ENCODE results near the gene ONECUT3.

ONECUT3 gene

DNA sequence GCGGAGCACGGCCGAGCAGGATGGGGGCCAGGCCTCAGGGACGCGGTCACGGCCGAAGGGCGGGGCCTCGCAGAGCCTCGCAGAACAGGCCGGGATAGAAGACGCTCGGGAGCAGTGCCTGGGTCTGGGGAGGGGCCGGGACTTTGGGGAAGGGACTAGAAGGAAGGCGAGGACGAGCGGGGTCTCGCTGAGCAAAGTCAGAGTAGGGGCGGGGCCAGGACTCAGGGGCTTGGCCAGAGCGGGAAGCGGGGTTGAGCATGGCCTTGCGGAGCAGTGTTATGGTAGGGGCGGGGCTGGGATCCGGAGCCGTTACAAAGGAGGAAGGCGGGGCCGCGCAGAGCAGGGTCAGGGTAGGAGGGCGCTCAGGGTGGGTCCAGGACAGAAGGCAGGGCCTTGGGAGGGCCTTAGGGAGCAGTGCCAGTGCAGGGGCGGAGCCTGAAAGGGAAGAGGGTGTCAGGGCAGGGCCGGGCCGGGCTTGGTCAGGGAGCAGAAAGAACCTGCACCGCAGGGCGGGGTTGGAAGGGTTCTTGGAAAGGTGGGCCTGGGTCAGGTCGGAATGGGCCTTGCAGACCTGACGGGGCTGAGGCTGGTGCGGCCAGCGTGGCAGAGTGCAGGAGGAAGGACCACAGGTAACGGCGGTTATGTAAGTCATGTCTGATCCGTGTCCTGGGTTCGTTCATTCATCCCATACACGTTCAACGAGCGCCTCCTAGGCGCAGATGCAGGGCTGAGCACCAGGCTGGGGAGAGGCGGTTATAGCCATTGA lies 59.3 kb downstream of the ONECUT3 start:
- FAIRE-seq (peak; percentile 97), DNase-seq (ENCODE audit: insufficient read length, low spot score) (peak; percentile 97)

DNA sequence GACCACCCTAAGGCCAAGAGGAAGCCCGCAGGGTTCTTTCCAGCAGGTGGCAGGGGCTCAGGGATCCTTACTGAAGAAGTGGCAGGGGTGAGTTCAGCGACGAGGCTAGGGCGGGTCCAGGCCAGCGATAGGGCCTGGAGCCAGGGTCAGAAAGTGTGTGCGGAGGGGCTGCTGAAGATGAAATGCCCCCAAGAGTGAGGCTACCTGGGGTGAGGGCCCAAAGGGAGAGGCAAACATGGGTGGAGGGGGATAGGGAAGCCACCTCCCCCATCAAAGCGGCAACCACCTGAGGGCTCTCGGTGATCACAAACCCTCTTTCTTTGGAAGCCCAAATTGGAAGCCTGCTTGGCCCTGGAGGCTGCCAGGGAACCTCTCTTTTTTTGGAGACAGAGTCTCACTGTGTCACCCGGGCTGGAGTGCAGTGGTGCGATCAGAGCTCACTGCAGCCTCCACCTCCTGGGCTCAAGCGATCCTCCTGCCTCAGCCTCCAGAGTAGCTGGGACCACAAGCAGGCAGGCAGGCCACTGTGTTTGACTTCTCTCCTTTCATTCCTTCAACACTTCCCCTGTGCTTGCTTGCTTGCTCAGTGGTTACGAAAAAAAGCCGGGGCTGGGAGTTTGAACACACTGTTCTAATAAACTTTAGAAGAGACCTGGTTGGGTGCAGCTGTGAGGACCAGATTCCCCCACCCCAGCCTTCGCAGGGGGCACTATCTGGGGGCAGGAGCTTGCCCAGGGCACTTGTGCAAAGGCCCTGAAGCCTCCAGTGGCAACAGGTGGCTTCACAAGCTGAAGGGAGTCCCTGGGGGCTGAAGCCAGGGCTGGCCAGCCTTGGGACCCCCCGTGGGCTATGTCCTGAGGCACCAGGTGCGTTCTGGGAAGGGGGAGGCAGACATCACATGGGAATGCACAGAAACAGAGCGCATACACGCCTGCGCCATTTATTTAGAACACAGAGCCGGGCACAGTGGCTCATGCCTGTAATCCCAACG lies 60.2 kb downstream of the ONECUT3 start:
- no peak for DNase-seq (ENCODE audit: insufficient read length, low spot score)
- no peak for FAIRE-seq

DNA sequence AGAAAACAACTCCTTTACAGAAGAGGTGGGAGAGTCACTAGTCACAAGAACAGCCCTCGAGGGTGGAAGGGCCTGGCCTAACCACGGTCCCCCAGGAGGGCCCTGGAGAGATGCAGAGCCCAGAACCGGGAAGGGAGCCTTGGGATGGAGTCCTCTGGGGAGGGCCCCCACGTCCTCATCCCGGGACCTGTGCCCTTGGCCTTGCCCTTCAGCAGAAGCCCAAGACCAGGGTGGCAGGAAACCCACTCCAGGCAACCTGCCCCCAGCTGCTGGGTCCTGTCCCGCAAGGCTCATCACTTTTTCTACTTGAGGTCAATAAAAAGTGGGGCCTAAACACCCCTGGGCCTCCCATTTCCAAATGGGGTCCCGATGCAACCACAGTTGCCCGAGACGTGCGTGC lies 61.1 kb downstream of the ONECUT3 start:
- no peak for DNase-seq (ENCODE audit: insufficient read length, low spot score)
- no peak for FAIRE-seq

DNA sequence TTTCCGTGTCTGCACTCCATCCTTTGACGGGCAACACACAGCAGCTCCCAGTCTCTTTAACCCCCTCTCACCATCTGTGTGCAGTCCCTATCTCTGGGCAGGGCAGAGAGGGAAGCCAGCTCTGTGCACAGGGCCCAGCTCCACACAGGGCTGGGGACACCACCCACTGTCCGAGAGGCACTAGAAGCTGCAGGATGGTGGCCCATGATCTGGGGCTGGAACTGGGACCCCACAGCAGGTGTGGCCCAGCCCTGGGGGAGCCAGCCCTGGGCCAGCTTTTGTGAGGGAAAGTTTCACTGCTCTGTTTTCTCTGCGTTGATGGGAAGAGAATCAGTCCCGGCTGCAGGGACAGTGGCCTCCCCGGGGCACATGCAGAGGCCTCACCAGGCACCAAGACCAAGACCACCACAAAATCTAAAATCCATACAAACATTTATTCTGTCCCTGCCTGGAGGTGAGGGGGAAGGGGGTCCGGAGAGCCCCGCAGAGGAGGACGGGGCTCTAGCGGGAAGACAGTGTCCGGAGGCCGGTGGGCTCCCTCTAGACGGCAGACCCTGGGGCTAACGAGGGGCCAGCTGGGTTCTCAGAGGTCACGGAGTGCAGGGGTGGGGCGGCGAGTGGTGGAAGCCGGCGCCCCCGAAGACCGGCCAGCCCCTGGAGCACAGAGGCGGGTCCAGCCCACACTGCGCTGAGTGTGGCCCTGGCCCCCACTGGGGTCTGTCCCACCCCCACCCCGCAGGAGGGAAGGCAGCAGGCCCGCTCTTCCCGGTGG lies 61.7 kb downstream of the ONECUT3 start:
- FAIRE-seq (no peak), DNase-seq (ENCODE audit: insufficient read length, low spot score) (no peak)

DNA sequence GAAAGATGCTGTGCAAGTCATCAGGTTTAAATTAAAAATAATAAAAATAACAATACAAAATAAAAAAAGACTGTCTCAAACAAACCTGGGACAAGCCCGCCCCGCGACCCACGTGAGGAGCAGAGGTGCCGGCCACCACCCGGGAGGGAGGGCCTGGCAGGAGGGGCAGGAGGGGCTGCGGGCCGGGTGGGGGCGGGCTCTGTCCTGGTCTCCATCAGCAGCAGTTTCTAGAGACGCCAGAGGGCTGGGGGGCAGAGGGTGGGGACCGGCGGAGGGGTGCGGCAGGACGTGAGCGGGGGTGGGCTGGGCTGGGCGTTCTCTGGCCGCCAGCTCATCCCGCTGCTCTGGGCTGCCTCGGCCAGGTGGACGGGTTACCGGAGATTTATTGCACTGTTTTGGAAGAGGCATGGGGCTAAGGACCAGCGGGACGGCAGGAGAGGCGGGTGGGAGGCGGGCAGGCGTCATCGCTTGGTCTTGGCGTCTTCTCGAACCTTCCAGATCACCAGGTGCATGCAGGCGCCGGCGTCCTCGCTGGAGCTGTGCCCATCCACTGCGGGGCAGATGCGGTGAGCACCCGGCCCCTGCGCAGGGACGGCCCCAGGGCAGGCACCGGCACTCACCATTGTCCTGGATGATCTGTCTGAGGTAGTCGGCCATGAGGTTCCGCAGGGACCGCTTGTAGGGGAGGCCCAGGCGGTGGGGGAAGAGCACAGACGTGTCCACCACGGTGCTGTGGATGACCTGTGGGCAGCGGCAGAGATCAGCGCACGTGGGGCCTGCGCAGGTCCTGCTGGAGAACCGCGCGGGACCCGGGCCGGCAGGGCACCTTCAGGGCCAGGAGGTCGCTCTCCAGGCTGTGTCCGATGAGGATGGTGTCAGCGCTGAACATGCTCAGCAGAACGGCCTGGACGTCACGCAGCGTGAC lies 62.6 kb downstream of the ONECUT3 start:
- FAIRE-seq (no peak), DNase-seq (ENCODE audit: insufficient read length, low spot score) (no peak)

DNA sequence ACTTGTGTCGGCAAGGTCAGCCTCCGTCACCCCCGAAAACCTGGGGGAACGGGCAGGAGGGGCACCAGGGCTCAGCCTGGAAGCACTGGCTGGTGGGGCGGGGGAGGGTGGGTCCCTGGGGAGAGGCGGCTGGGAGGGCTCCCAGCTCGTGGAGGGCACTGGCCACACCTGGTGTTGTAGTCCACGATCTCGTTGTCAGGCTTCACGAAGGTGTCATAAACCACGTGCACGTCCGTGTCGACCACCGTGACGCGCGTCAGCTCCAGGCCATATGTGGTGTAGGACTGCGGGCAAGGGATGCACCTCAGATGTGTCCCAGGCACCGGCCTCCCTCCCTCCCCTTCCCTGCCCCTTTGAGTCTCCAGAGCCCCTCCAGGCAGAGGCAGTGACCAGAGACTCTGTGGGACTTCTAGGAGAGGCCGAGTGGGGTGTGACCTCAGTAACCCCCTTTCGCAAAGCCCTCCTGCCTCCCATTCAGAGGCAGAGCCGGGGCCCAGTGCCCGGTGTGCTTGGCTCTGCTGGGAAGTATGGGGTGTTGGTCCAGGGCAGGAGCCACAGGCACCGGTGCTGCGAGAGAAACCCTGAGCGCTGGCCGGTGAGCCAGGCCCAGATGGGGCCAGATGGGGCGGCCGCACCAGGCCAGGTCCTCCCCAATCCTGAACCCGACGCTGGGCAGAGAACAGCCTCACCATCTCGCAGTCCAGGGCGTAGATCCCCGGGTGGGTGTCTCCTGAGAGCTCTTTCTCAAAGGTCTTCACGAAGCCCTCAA lies 63.4 kb downstream of the ONECUT3 start:
- no peak for FAIRE-seq
- no peak for DNase-seq (ENCODE audit: insufficient read length, low spot score)

DNA sequence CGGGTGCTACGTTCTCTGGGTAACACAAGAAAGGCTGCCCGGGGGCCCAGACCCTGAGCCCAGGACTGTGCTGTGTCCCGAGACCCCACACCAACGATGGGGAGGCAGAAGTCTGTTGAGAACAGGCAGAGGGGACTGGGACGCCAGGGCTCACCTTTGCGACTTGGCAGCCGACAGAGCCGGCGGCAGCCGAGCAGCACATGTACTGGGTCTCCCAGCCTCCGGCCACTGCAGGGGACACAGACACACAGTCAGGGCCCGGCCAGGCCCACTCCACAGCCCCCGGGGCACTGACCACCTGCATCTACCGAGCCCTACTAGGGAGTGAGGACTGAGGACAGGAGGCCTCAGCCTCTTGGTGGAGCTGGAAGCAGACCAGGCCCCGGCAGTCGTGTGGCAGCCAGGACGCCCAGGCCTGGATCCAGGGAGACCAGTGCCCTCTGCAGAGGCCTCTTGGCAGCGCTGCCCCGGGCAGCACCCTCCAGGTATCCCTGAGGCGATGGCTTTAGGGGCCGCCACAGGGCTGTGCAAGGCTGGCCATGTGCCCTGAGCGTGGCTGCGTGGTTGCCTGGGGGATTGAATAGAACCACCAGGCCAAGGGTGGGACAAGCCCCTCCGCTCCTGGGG lies 64.4 kb downstream of the ONECUT3 start:
- no peak for DNase-seq (ENCODE audit: insufficient read length, low spot score)
- no peak for FAIRE-seq

DNA sequence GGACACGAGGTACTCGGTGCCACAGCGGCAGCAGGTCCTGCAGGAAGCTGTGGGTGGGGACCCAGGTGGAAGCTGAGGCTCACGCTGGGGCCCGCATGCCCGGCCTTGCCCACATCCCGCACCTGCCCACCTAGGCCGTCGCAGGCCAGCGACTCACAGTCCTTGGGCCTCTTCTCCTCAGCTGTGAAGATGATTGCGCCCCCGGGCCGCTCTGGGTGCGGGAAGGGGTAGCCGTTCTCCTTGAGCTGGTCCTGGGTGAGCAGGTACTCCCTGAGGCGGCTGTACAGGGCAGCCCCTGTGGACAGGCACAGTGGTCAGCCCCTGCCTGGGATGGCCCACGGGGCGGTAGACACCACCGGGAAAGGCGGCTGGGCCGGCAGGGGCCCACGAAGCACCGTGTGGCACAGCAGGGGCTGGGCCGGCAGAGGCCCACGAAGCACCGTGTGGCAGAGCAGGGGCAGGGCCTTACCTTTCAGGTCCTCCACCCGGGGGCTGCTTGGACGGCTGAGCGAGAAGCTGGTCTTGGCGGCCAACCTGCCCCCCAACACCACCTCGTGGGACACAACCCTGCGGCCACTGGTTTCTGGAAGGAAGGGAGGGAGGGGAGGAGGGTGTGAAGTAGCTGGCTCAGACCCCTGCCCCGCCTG lies 65.4 kb downstream of the ONECUT3 start:
- no peak for DNase-seq (ENCODE audit: insufficient read length, low spot score)
- FAIRE-seq = no peak

DNA sequence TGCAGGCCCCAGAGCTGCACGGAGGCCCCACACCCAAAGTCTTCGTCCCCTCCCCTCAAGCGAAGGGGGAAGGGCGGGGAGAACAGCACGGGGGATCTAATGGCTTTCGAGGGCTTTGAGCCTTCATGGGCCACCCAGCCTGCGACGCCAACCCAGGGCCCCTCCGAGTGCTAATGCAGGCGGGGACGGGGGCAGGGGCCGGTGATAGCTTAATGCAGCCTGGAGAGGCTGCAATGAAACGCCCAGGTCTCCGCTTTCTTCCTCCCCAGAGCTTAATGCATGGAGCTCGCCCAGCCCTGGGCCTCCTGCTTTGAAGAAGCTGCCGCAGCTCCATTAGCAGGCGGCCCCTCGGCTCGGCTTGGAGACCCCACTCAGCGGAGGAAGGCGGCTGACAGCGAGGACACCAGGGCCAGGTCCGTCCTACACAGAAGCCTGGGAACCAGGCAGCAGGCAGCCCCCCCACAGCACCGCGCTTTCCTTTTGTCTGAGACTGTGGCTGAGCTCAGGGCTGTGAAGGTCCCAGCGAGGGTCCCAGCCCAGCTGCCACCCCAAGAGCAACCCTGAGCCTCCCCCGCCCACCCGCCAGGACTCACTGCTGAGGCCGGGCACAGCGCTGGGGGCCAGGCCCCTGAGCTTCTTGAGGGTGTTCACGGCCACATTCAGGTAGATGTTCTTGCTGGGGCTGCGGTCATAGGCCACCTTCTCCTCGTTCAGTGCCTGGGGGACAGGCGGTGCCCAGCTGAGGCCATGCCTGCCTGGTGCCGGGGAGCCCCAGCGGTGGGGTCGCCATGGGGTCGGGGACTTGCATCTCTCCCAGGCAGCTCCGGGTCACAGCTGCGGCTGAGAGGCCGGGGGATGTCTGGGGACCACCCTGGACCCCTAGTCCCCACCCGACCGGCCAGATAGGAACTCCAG lies 66.3 kb downstream of the ONECUT3 start:
- DNase-seq (ENCODE audit: insufficient read length, low spot score) (no peak), FAIRE-seq (no peak)

DNA sequence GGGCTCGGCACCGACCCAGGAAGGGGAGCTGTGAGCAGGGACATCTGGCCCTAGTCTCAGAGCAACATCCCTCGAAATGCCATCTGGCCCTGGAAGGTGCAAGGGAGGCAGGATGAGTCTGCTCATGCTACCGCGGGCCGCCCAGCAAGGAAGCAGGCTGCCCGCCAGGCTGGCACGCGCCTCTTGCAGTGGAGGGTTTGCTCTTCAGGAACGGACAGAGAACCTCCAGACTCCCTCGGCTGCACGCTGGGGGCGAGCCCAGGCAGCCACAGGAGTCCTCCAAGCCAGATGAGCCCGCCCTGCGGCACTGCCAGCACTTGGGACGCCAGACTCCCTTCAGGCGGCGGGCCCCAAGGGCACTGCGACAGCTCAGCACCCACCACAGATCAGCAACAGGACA lies 68.9 kb downstream of the ONECUT3 start:
- FAIRE-seq = no peak

DNA sequence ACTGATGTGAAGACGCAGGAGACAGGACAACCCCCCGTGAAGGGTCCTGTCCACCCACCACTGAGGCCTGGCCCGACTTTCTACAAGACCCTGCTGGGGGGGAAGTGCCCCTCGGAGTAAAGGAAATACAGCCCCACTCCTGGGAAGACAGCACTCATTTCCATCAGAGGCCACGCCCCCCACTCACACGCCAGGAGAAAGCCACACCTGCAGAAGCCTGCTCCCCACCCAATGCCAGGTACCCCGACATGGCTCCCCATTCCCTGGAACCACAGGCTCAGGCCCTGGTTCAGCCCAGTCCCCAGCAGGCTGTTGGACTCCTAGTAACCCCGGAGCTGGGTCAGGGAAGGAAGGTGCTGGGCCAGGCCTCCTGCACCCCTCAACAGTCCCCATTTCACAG lies 69.7 kb downstream of the ONECUT3 start:
- no peak for DNase-seq (ENCODE audit: insufficient read length, low spot score)
- FAIRE-seq = no peak

More for the DNA sequence above, 68.9 kb downstream of the ONECUT3 start:
- no peak for DNase-seq (ENCODE audit: insufficient read length, low spot score)

DNA sequence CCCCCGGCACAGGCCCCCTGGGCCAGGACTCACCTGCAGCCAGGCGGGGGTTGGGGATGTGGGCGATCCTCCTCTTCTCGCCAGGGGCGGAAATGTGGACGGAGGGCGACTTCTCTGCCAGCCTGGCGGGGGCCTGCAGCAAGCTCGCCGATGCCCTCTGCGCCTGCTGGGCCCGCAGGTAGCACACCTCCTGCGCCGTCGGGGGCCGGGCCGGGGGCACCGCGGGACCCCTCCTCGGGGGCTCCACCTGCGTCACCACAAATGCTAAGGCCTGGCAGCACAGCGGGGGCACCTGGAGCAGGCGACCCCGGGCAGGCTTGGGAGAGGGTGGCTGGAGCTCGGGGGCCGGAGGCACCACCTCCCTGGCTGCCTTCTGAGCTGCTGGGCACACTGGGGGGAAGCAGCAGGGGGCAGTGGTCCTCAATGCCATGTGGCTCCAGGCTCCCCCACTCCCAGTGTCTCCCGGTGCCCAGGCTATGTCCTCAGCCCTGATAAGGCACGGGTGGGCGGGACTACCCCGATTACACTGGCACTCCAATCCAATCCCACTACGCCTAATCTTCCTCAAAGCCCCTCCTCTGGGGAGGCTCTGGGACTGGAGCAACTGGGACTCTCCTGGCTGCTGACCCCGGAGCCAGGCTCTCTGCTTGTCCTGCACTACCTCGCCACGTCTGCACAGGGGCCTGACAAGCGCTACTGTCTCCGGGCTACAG lies 70.4 kb downstream of the ONECUT3 start:
- FAIRE-seq = no peak
- no peak for DNase-seq (ENCODE audit: insufficient read length, low spot score)

DNA sequence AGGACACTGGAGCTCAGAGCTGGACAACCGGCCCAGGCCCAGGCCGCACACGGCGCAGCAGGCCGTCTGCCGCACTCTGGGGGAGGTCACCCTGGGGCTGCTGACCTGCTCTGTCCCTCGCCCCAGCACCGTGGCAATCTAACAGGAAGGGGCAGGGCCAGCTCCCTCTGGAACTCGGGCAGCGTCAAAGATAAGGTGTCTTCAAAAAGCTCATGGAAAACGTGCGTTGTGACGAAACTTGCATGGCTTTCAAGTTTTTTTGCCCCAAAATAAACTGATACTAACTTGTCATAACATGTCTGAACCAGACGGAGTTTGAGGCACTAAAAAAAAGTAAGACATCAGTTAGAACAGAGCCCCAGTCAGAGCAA lies 70.9 kb downstream of the ONECUT3 start:
- FAIRE-seq = no peak
- no peak for DNase-seq (ENCODE audit: insufficient read length, low spot score)

DNA sequence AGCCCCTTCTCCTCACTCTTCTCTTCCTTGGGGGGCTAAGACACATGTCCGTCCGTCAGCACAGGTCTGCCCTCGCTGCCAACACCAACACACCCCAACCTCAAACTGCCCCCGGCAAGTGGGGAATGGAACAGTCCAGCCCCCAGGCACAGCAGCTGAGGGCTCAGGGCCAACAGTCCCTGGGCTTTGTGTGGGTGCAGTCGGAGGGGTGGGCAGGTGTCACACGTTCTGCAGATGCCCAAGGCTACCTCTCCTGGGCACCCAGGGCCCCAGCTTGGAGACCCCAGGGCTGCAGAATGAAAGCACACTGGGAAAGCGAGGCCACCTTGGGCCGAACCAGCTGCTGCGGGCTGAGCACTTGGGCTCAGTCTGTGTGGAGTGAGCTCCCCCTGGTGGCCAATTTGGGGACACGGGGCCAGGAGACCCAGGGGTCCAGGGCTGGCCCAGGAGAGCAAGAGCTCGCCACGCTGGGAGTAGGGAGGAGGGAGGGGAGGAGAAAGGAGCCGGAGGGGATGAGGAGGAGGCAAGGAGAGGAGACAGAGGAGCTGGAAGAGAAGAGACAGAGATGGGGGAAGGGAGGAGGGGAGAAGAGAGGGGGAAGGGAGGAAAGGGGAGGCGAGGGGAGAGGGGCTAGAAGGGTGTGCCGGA lies 72.7 kb downstream of the ONECUT3 start:
- FAIRE-seq (peak; percentile 71), DNase-seq (ENCODE audit: insufficient read length, low spot score) (peak; percentile 100)

DNA sequence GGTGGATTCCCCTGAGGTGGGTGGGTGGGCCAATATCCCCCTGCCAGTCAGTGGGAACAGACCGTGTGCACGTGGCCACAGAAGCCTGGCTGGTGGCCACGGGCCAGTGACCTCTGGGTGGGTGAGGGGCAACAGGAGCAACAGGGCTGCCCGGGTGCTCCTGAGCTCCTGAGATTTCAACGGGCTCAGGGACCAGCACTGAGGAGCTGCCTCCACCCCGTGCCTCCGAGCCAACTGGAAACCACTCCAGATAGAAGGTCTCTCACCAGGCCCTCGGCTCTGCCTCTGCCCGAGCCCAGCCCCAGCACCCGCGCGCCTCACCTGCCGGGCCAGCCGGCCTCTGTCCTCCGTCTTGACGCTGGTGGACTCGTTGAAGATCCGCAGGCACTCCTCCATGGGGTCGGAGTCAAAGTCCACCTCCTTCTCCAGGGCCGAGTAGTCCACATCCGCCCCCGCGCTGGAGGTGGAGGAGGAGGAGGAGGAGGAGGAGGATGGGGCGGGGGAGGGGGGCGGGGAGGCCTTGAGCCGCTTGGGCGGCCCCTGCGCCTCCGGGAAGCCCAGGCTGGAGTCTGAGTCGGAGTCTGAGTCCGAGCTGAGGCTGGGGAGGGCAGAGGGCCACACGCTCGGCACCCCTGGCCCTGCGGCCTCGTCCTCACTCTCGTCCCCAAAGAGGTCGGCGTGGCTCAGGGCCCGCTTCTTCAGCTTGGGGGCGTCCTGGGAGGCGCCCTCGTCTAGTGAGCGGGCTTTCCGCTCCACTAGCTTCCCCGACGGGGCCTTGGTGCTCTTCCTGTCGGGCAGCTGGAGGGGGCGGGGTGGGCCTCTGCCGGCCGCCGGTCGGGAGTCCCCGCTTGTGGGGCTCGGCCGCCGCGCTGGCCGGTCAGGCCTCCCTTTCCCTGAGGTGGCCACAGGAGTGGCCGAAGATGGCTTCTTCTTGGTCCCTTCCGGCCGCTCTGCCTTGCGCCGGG lies 73.5 kb downstream of the ONECUT3 start:
- DNase-seq (ENCODE audit: insufficient read length, low spot score) (no peak), FAIRE-seq (no peak)

Data from GM19239 (cell line).